Right lobe of liver (tissue), 6 donors: ENCODE results near the gene RECK. TPM values are rescaled to one million over a fixed set of nuclear protein-coding genes. Genes with fewer than 3 reads are reported as not detected.

Experiments used
- ATAC-seq, 4 donors: fragments of 200-7000 bp; cut with Tn5 transposase; one replicate each; pipeline ENCODE4 v1.9.1; 2020; ENCODE audit warnings: mild to moderate bottlenecking in 4 of 4, moderate library complexity in 4 of 4
- DNase-seq, 3 donors: peaks; one replicate each; pipeline ENCODE4 v3.0.0-alpha.2; 2020
- H3K27ac ChIP-seq, 3 donors: fragments of 200-600 bp; one replicate each; pipeline ENCODE4 v1.8.0; 2022
- H3K27me3 ChIP-seq, 2 donors: fragments of 200-600 bp; one replicate each; pipeline ENCODE4 v1.8.0; 2022
- H3K36me3 ChIP-seq, 4 donors: fragments of 200-600 bp; sonication (generic) in 1 of 4; one replicate each; pipeline versions ENCODE4 v1.5.1 to v1.8.0; 2017 to 2022; ENCODE audit warnings: control low read depth in 1 of 4
- H3K4me1 ChIP-seq, 4 donors: fragments of 200-600 bp; sonication (generic) in 1 of 4; one replicate each; pipeline versions ENCODE4 v1.5.1 to v1.8.0; 2017 to 2022; ENCODE audit warnings: control low read depth in 1 of 4
- H3K4me3 ChIP-seq, 3 donors: fragments of 200-600 bp; one replicate each; pipeline ENCODE4 v1.8.0; 2022
- H3K9me3 ChIP-seq, 4 donors: fragments of 200-600 bp; sonication (generic) in 1 of 4; one replicate each; pipeline versions ENCODE4 v1.5.1 to v1.8.0; 2017 to 2022; ENCODE audit warnings: control low read depth in 1 of 4
- POLR2A ChIP-seq: fragments of 450-650 bp; IDR thresholded peaks from one replicate; pipeline ENCODE4 v1.6.1; 2017; ENCODE audit warnings: antibody characterized with exemption, mild to moderate bottlenecking
- WGBS: methylation state at CpG from one replicate; pipeline ENCODE4 v1.1.6; 2018; ENCODE audit warnings: low coverage, low lambda C conversion rate; ENCODE audit not compliant: insufficient coverage; ENCODE audit errors: missing lambda C conversion rate; 5-methylcytosine and 5-hydroxymethylcytosine counted together
- intact Hi-C, 2 donors: fragments of 100-400 bp; cut with DNase I; formaldehyde crosslinking; loops; one replicate each; pipeline versions ENCODE4 v1.11.2 to v1.14.1; 2022
- total RNA-seq, 6 experiments: library from RNA; depleted of rRNA in 2 of 6; stranded (reverse); fragments of >200 nt in 2 of 6; fragmentation: NEBNext Ultra II Directional in 3 of 6; extraction: Animal tissue kit (Norgen Biotek cat#: 25700) in 3 of 6; gene quantifications; one replicate each; pipeline versions ENCODE4 v1.1.0 to v1.2.4, GENCODE V29; 2016 to 2023
- TF ChIP-seq, protein P1 (sequence below), 4 donors: fragments of 200-600 bp in 3 of 4; fragments of 450-650 bp in 1 of 4; IDR thresholded peaks; one replicate each; pipeline versions ENCODE4 v1.5.1 to v1.8.0; 2016 to 2022; ENCODE audit warnings: antibody characterized with exemption in 4 of 4, mild to moderate bottlenecking in 2 of 4
- donor health status: DM: no; HTN: yes; CAD: no.
- donor health status: DM: no; HTN: no; CAD: no.
- donor health status: DM: no; HTN: no; CAD: no.
- donor health status: DM: no; HTN: yes; CAD: no.
- donor health status: DM: no; HTN: yes; CAD: no.

Gene RECK
- total RNA-seq, 6 experiments from 2014 or later, result 2.0 to 6.2 (median 2.6) TPM

DNA sequence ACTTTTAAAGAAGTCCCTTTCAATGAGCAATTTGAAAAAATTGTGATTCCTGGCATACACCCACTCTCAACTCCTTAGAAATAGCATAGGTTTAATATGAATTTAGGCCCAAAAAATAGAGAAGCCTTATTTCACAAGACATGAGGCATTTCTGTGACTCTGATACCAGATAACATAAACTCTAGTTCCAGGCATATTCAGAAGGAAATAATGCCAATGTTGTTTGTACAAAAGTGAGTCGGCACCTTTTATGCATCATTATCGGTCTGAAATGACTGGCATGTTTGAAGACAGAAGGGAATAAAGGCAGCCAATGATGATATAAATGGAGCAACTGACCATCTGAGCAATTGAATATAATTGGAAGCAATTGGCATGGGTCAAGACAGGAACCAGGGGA is 19.4 kb upstream of the RECK start:
- Histone ChIP-seq H3K36me3 (no peaks in the 10 kb centered on the region), H3K4me1 (no peaks in the 10 kb centered on the region), H3K9me3 (no peaks in the 10 kb centered on the region), H3K27ac (no peak overlapping the region), H3K4me3 (no peak overlapping the region), H3K27me3 (no peaks in the 10 kb centered on the region)
- no peak for TF ChIP-seq POLR2A
- TF ChIP-seq, protein P1, sequence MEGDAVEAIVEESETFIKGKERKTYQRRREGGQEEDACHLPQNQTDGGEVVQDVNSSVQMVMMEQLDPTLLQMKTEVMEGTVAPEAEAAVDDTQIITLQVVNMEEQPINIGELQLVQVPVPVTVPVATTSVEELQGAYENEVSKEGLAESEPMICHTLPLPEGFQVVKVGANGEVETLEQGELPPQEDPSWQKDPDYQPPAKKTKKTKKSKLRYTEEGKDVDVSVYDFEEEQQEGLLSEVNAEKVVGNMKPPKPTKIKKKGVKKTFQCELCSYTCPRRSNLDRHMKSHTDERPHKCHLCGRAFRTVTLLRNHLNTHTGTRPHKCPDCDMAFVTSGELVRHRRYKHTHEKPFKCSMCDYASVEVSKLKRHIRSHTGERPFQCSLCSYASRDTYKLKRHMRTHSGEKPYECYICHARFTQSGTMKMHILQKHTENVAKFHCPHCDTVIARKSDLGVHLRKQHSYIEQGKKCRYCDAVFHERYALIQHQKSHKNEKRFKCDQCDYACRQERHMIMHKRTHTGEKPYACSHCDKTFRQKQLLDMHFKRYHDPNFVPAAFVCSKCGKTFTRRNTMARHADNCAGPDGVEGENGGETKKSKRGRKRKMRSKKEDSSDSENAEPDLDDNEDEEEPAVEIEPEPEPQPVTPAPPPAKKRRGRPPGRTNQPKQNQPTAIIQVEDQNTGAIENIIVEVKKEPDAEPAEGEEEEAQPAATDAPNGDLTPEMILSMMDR (IDR thresholded peaks at IDR 0.05), result no peak
- intact Hi-C loops, result no loop called here
- ATAC-seq, result no peak
- 84% methylated on average over 2 of the region's 2 CpGs for WGBS
- no peak for DNase-seq

DNA sequence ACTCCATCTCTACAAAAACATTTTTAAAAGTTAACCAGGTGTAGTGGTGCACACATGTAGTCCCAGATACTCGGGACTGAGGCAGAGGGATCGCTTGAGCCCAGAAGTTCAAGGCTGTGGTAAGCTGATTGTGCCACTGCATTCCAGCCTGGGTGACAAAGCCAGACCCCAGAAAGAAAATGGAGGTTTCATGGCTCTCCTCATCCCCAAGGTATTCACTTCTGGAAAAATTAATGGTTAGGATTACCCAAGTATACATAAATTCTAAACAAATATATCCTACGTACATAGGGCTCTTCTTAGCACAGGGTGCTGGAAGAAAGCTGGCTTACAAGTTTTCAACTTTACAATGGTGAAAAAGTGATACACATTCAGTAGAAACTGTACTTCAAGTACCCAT is 18.6 kb upstream of the RECK start:
- no peak for DNase-seq
- no peaks in the 10 kb centered on the region for H3K36me3 ChIP-seq
- no peak overlapping the region for H3K27ac ChIP-seq
- no peaks in the 10 kb centered on the region for H3K4me1 ChIP-seq
- H3K4me3 ChIP-seq, result no peak overlapping the region
- TF ChIP-seq POLR2A, result no peak
- H3K27me3 ChIP-seq, result no peaks in the 10 kb centered on the region
- intact Hi-C loops, result no loop called here
- no peak for ATAC-seq
- 75% methylated on average over 2 of the region's 3 CpGs for WGBS
- H3K9me3 ChIP-seq, result no peaks in the 10 kb centered on the region

GRCh38 chr9:36018891-36019720 is 17.6 kb upstream of the RECK start:
- no peaks in the 10 kb centered on the region for H3K4me1 ChIP-seq
- 60% methylated on average over 5 of the region's 6 CpGs for WGBS
- intact Hi-C loops, result no loop called here
- no peaks in the 10 kb centered on the region for H3K36me3 ChIP-seq
- H3K27me3 ChIP-seq, result no peaks in the 10 kb centered on the region
- ATAC-seq, result no peak
- H3K9me3 ChIP-seq, result no peaks in the 10 kb centered on the region
- TF ChIP-seq POLR2A, result no peak
- TF ChIP-seq, protein P1 (IDR thresholded peaks at IDR 0.05), result no peak
- no peak for DNase-seq
- no peak overlapping the region for H3K4me3 ChIP-seq
- no peak overlapping the region for H3K27ac ChIP-seq

GRCh38 chr9:36021968-36022367 is 14.7 kb upstream of the RECK start:
- no peak for TF ChIP-seq POLR2A
- TF ChIP-seq, protein P1 (IDR thresholded peaks at IDR 0.05), result no peak
- ATAC-seq (no peak), DNase-seq (no peak)
- no peaks in the 10 kb centered on the region for H3K27me3 ChIP-seq
- WGBS, result 80% methylated on average over 1 of the region's 1 CpG
- H3K4me3 ChIP-seq, result no peak overlapping the region
- no peaks in the 10 kb centered on the region for H3K9me3 ChIP-seq
- intact Hi-C loops, result no loop called here
- H3K36me3 ChIP-seq, result no peaks in the 10 kb centered on the region
- H3K27ac ChIP-seq, result no peak overlapping the region
- H3K4me1 ChIP-seq, result no peaks in the 10 kb centered on the region

DNA sequence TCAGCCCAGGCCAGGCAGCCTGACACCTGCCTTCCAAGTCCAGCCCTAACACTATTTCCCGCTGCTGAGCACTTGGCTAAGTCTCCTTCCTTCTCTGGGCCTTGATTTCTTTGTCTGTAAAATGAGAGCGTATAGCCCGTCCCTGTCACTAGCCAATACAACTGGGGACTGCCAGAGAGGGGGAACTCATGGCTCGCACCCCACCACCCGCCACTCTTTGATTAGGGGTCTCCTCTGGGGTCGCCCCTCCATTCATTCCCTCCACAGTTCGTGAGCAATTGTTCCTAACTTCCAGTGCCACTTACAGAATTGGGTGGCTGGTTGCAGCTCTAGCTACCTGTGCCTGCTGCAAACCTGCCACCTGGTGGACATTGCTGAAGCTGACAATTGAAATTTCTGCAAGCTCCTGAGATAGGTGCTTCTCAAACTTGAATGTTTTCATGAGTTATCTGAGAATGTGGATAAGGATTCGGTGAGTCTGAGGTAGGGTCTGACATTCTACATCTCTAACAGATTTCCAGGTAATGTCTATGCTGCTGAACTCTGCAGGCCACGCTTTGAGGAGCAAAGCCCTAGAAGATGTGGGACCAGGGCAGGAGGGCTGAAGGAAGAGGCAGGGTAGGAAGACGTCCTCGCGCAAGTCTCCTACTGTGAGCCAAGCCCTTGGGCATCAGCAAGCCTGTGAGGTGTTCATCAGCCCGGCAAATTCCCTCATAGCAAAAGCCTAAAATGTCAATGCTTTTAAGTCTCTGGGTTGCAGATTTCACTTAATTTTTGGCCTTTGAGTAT is 13.3 kb upstream of the RECK start:
- H3K4me1 ChIP-seq, result no peaks in the 10 kb centered on the region
- intact Hi-C loops, result no loop called here
- H3K27me3 ChIP-seq, result no peaks in the 10 kb centered on the region
- H3K27ac ChIP-seq, result no peak overlapping the region
- ATAC-seq, result peak; percentile 87 to 95 (median 92)
- no peak overlapping the region for H3K4me3 ChIP-seq
- TF ChIP-seq, protein P1 (IDR thresholded peaks at IDR 0.05), result peak; percentile 71 to 90 (median 85)
- TF ChIP-seq POLR2A, result no peak
- 19% methylated on average over 9 of the region's 13 CpGs for WGBS
- peak; percentile 55 to 70 (median 61) for DNase-seq
- no peaks in the 10 kb centered on the region for H3K36me3 ChIP-seq
- H3K9me3 ChIP-seq, result no peaks in the 10 kb centered on the region
